Loucy (cell line): Measurements from ENCODE around the gene LSM7.

ENCODE experiments used
- CTCF ChIP-seq: fragments of 200-600 bp; sonication (generic); conservative IDR thresholded peaks from 2 replicates; pipeline ENCODE4 v1.5.1; 2014; ENCODE audit warnings: mild to moderate bottlenecking, antibody characterized with exemption, low read length
- EZH2phosphoT487 ChIP-seq: fragments of 200-600 bp; IDR thresholded peaks from 2 replicates; pipeline ENCODE4 v1.6.1; 2018; ENCODE audit warnings: antibody characterized with exemption, mild to moderate bottlenecking, moderate library complexity, borderline replicate concordance

DNA sequence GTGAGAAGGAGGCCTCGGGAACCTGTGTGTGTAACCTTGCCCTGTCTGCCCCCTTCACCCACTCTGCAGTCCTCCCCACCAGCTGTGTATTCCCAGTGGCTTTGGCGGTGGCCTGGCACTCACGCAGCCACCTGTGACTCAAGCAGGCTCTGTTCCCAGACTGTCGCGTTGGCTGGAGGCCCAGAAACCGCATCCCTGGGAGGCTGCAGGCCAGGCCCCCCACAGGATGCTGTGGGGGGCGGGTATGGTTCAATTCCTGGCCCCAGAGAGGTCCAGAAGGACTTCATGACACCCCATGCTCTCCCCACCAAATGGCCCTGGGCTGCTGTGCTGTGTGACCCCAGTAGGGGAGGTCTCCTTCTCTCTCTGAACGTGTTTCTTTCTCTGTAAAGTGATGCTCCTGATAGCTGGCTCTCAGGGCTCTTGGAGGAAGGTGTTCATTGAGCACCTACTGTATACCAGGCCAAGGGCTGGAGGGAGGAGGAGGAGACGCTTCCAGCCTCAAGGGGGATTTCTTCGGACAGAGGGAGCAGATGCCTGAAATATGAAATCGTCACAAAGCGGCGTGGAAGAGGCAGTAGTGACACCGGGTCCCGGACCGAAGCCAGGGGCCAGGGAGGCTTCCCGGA is 18.5 kb downstream of the LSM7 start:
- TF ChIP-seq CTCF (no peak), EZH2phosphoT487 (no peak)
